ENCODE data around the gene CREB3L2.
"Not testable (repeated sequence)": the region's sequence is repeated elsewhere in the genome, so short reads cannot be mapped to it uniquely, and the experiment has no call there.

Gene CREB3L2

GRCh38 chr7:138017992-138018391, 16.1 kb upstream of the CREB3L2 start:
- in situ Hi-C loops (cut with HindIII; ENCODE audit: low pct_ligation_motif_present, low pct_unique_long_range_greater_than_20kb, low sequenced_read_pairs): no loop called here
- no peak for DNase-seq

GRCh38 chr7:138015096-138015495, 13.2 kb upstream of the CREB3L2 start:
- in situ Hi-C loops (cut with HindIII; ENCODE audit: low pct_ligation_motif_present, low pct_unique_long_range_greater_than_20kb, low sequenced_read_pairs): no loop called here
- DNase-seq: no peak

- no peak for DNase-seq
- in situ Hi-C loops (cut with HindIII; ENCODE audit: low pct_ligation_motif_present, low pct_unique_long_range_greater_than_20kb, low sequenced_read_pairs): no loop called here
These were observed 12.8 kb upstream of the CREB3L2 start for GRCh38 chr7:138014686-138015085.

DNA sequence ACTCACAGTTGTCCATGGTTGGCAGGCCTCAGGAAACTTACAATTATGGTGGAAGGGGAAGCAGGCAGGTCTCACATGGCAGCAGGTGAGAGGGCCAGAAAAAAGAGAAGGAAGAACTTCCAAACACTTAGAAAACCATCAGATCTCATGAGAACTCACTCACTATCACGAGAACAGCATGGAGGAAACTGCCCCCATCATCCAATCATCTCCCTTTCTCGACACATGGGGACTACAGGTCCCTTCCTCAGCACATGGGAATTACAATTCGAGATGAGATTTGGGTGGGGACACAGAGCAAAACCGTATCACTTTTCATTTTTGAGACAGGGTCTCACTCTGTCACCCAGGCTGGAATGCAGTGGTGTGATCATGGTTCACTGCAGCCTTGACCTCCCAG, 12.3 kb upstream of the CREB3L2 start:
- DNase-seq; in situ Hi-C loops (cut with HindIII; ENCODE audit: low pct_ligation_motif_present, low pct_unique_long_range_greater_than_20kb, low sequenced_read_pairs): not testable (repeated sequence)

GRCh38 chr7:138009350-138009653, 7.4 kb upstream of the CREB3L2 start:
- in situ Hi-C loops (cut with HindIII; ENCODE audit: low pct_ligation_motif_present, low pct_unique_long_range_greater_than_20kb, low sequenced_read_pairs): no loop called here
- no peak for DNase-seq

DNA sequence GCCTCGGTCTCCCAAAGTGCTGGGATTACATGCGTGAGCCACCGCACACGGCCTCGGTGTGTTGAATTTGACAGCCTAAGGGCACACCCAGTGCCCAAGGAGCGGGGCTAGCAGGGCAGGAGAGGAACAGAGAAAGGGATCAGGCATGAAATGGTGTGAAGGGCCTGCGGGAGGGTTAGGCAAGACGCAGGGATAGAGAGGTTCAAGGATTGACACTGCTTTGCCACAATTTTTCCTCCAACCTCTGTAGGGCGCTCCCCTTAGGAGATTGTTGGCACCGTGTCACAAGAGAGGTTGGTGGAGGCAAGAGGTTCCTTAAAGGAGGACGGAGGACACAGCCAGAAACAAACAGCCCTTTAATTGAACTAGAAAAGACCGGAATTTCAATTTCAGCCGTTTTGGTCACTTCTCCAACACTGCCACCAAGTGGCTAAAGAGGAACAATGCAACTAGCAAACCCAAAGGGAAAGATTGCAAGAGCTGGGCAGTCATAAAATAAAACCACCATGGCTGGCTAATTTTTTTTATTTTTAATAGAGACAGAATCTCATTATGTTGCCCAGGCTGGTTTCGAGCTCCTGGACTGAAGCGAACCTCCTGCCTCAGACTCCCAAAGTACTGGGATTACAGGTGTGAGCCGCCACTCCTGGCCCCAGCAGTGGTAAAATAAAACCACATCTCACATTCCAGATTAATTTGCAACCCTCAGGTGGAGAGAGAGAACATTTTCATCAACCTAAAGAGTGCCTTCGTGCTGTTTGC, 6.9 kb upstream of the CREB3L2 start:
- in situ Hi-C loops (cut with HindIII; ENCODE audit: low pct_ligation_motif_present, low pct_unique_long_range_greater_than_20kb, low sequenced_read_pairs): no loop called here
- DNase-seq: peak; percentile 76

DNA sequence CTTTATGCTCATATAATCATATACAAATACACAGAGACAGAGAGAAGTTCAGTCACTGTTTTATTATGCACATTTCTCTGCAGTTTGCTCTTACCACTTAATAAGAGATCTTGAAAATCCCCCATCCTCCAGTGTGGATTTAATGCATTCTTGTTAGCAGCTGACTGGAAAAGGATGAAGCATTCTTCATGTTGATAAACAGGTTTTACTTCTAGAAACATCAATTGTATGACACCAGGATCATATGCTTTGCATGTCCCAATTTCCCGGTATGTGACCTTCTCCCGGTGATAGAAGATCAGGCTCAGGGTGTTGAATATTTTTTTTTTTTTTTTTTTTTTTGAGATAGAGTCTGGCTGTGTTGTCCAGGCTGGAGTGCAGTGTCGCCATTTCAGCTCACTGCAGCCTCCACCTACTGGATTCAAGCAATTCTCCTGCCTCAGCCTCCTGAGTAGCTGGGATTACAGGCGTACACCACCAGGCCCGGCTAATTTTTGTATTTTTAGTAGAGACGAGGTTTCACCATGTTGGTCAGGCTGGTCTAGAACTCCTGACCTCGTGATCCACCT, 6.2 kb upstream of the CREB3L2 start:
- no peak for DNase-seq
- in situ Hi-C loops (cut with HindIII; ENCODE audit: low pct_ligation_motif_present, low pct_unique_long_range_greater_than_20kb, low sequenced_read_pairs): no loop called here

- DNase-seq: no peak
- in situ Hi-C loops (cut with HindIII; ENCODE audit: low pct_ligation_motif_present, low pct_unique_long_range_greater_than_20kb, low sequenced_read_pairs): no loop called here
These were observed 4.2 kb upstream of the CREB3L2 start for GRCh38 chr7:138006106-138006505.

DNA sequence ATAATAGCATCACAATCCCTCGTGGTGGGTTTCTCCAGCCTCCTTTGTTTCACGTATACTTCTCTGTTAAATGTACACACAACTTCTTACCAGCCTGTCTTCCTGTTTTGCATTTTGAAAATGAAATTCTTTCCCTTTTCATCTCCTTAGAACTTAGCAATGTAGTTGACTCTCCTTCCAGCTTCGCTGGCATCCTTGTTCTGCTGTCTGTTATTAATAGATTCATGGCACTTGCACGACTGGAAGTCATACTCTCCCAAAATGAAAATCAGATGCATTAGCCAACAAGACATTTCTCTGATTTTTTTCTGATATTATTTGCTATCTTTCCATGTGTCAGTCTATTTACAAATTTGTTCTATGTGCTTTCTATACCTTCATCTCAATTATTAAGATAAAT, 3.0 kb upstream of the CREB3L2 start:
- DNase-seq: no peak
- in situ Hi-C loops (cut with HindIII; ENCODE audit: low pct_ligation_motif_present, low pct_unique_long_range_greater_than_20kb, low sequenced_read_pairs): no loop called here

GRCh38 chr7:138004046-138004445, 2.2 kb upstream of the CREB3L2 start:
- in situ Hi-C loops (cut with HindIII; ENCODE audit: low pct_ligation_motif_present, low pct_unique_long_range_greater_than_20kb, low sequenced_read_pairs): no loop called here
- DNase-seq: no peak

GRCh38 chr7:138002828-138003189, 923 bp upstream of the CREB3L2 start:
- in situ Hi-C loops (cut with HindIII; ENCODE audit: low pct_ligation_motif_present, low pct_unique_long_range_greater_than_20kb, low sequenced_read_pairs): no loop called here
- no peak for DNase-seq

DNA sequence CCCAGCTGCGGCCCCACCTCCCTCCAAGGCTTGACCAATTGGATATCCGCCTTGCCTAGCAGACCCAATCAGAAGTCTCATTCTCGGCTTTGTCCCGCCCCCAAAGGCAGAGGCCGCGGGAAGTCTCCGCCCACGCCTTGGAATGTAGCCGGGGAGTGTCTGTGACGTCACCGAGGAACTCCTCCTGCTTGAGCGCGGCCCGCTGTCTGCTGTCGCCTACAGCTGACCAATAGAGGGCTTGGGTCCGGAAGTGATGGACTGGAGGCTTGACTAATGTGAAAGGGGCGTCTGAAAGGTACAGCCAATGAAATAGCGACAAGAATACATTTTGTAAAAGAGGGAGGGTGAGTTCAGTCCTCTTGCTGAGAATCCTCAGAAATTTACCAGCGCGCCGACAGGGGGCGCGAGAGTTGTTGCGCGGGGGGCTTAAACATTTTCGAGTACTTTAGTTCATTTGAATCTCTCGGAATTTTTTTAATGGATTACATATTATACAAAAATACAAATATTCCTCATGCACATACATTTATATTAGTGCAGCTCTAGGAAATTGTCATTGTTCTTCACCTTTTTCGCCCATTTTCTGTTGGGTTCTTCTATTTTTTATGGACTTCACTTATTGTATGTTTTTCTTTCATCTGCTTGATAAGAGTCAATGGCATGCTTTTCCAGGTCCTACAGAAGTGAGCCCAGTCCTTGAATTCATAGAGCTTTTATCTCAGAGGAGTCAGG, 376 bp upstream of the CREB3L2 start:
- DNase-seq: peak; percentile 100
- in situ Hi-C loops (cut with HindIII; ENCODE audit: low pct_ligation_motif_present, low pct_unique_long_range_greater_than_20kb, low sequenced_read_pairs): no loop called here

- DNase-seq: peak; percentile 89
- in situ Hi-C loops (cut with HindIII; ENCODE audit: low pct_ligation_motif_present, low pct_unique_long_range_greater_than_20kb, low sequenced_read_pairs): no loop called here
These were observed 1.7 kb downstream of the CREB3L2 start for GRCh38 chr7:138000081-138000701.

DNA sequence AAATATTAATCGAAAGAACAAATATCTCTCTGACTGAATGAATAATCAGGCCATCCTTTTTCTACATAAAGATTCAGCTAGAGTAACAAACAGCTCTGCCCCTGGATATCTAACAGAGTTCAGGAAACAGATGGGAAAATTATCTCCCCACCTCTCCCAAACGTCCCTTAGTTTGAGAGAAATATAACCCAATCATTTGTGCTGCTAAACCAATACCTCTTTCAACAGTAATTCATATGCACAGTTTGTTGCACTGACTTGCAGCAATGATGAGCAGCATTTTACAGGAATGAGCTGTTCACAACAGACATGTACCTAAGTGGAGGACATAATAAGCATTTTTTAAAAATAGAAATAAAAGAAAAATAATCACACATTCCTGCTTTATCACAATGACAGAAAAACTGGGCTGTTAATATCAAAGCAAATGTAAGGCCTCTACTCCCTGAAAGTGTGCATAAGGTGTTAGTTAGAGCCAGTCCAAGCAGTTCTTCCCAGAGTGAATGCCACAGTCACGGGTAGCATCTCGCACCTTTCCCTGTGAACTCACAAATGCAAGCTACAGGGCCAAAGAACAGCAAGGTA, 2.3 kb downstream of the CREB3L2 start:
- no peak for DNase-seq
- in situ Hi-C loops (cut with HindIII; ENCODE audit: low pct_ligation_motif_present, low pct_unique_long_range_greater_than_20kb, low sequenced_read_pairs): no loop called here

DNA sequence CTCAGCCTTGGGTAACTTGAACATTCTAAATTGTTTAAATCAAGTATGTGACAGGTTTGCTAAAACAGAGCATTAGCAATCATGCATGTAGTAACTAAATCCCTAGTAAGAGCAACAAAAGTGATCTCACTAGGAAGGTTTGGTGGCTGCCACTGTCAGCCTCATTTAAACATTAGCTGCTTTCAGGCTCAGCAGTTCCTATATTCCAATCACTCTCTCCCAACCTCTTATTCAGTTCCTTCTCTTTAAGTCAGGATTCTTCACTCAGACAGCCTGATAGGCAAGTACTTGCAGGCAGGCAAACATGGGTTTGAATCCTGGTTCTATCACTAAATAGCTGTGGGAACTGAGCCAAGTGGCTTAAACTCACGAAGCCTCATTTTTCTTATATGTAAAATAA, 3.6 kb downstream of the CREB3L2 start:
- DNase-seq: no peak
- in situ Hi-C loops (cut with HindIII; ENCODE audit: low pct_ligation_motif_present, low pct_unique_long_range_greater_than_20kb, low sequenced_read_pairs): no loop called here

DNA sequence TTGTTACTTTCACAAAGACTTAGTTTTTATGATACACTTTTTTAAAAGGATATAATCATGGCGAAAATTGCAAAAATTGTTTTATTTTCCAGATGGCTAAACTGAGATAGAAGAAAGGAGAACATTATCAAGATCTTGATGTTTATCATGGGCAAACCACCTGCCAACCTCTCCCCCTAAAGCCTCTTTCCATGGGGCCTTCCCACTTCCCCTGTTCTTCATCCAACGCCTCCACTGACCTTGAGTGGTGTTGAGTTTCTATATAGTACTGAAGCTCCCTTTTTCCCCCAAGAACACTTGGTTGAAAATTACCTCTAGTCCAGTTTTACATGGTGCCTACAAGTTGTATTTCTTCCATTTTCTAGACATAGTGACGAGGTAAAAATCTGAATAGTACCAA, 5.0 kb downstream of the CREB3L2 start:
- DNase-seq: no peak
- in situ Hi-C loops (cut with HindIII; ENCODE audit: low pct_ligation_motif_present, low pct_unique_long_range_greater_than_20kb, low sequenced_read_pairs): no loop called here

- in situ Hi-C loops (cut with HindIII; ENCODE audit: low pct_ligation_motif_present, low pct_unique_long_range_greater_than_20kb, low sequenced_read_pairs): no loop called here
- no peak for DNase-seq
These were observed 5.5 kb downstream of the CREB3L2 start for GRCh38 chr7:137996386-137996851.

DNA sequence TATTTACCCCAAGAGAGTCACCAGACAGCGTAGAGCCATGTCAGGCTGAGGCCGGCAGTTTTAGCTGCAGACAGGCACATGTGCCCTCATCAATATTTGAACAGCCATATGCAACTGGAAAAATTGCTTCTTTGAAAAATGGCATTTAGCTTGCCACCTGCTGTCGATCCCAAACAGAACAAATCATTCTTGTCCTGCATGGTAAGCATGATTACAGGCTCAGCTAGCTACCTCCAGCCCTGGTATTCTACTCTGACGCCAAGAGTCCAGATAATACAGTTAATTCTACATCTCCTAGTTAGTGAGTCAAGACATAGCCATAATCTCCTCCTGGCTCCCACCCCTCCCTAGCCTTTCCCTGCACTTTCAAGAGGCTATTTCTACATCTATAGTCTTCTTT, 7.7 kb downstream of the CREB3L2 start:
- in situ Hi-C loops (cut with HindIII; ENCODE audit: low pct_ligation_motif_present, low pct_unique_long_range_greater_than_20kb, low sequenced_read_pairs): no loop called here

DNA sequence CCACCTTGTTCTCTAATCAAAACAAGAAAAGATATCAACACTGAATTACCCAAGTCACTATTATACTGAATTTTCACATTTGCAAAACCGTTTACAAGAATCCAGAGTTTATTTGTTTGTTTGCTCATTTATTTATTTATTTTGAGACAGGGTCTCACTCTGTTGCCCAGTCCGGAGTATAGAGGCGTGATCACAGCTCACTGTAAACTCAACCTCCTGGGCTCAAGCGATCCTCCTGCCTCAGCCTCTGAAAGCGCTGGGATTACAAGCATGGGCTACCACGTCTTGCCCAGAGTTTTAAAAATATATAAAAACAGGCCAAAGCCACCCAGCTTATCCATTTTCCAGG, 8.5 kb downstream of the CREB3L2 start:
- in situ Hi-C loops (cut with HindIII; ENCODE audit: low pct_ligation_motif_present, low pct_unique_long_range_greater_than_20kb, low sequenced_read_pairs): no loop called here
- no peak for DNase-seq

More for the DNA sequence above, 7.7 kb downstream of the CREB3L2 start:
- DNase-seq: peak; percentile 84
